HEK293 (cell line): Measurements from ENCODE around the gene MKRN1.

Experiments used
- BCL11A ChIP-seq: fragments of 450-650 bp; formaldehyde crosslinking; IDR thresholded peaks from 2 replicates; pipeline ENCODE4 v1.5.1; 2016; ENCODE audit warnings: low read depth, missing biosample characterization, missing genetic modification characterization
- YY1 ChIP-seq: fragments of 450-650 bp; formaldehyde crosslinking; IDR thresholded peaks from 2 replicates; pipeline ENCODE4 v1.5.1; 2018; ENCODE audit warnings: missing biosample characterization, missing genetic modification characterization
- ZFP41 ChIP-seq: fragments of 450-650 bp; formaldehyde crosslinking; IDR thresholded peaks from 2 replicates; pipeline ENCODE4 v1.5.1; 2016; ENCODE audit warnings: missing biosample characterization, missing genetic modification characterization, borderline replicate concordance
- ZNF169 ChIP-seq: fragments of 450-650 bp; formaldehyde crosslinking; IDR thresholded peaks from 2 replicates; pipeline ENCODE4 v1.5.1; 2016; ENCODE audit warnings: missing biosample characterization, missing genetic modification characterization
- ZNF350 ChIP-seq: fragments of 450-650 bp; formaldehyde crosslinking; IDR thresholded peaks from 2 replicates; pipeline ENCODE4 v1.5.0; 2017; ENCODE audit warnings: missing biosample characterization, mild to moderate bottlenecking, missing genetic modification characterization
- ZNF404 ChIP-seq: fragments of 450-650 bp; formaldehyde crosslinking; IDR thresholded peaks from 2 replicates; pipeline ENCODE4 v1.5.1; 2017; ENCODE audit warnings: missing biosample characterization, missing genetic modification characterization
- ZNF549 ChIP-seq: fragments of 450-650 bp; IDR thresholded peaks from 2 replicates; pipeline ENCODE4 v1.5.1; 2018; ENCODE audit warnings: missing biosample characterization, missing genetic modification characterization, mild to moderate bottlenecking, inconsistent platforms, moderate library complexity
- ZNF558 ChIP-seq: fragments of 450-650 bp; formaldehyde crosslinking; IDR thresholded peaks from 2 replicates; pipeline ENCODE4 v1.5.1; 2016; ENCODE audit warnings: missing biosample characterization, missing genetic modification characterization
- ZNF623 ChIP-seq: fragments of 450-650 bp; formaldehyde crosslinking; IDR thresholded peaks from 2 replicates; pipeline ENCODE4 v1.5.1; 2016; ENCODE audit warnings: missing biosample characterization, missing genetic modification characterization
- ZNF76 ChIP-seq: fragments of 450-650 bp; formaldehyde crosslinking; IDR thresholded peaks from 2 replicates; pipeline ENCODE4; 2016; ENCODE audit warnings: low read depth, missing biosample characterization, missing genetic modification characterization, borderline replicate concordance
- TF ChIP-seq, protein P1 (sequence below): fragments of 450-650 bp; formaldehyde crosslinking; IDR thresholded peaks from 2 replicates; pipeline ENCODE4 v1.5.1; 2016; ENCODE audit warnings: missing biosample characterization, missing genetic modification characterization
- TF ChIP-seq, protein P2 (sequence below): fragments of 450-650 bp; formaldehyde crosslinking; IDR thresholded peaks from 2 replicates; pipeline ENCODE4 v1.5.1; 2016; ENCODE audit warnings: missing biosample characterization, missing genetic modification characterization

GRCh38 chr7:140479062-140479738 lies at the start of gene MKRN1:
- TF ChIP-seq BCL11A (no peak), ZNF549 (tag by site-specific recombination) (no peak), ZNF76 (peak; percentile 44; the same call in 1 of the 2 replicates), ZNF558 (no peak), ZNF404 (tag by site-specific recombination) (no peak), ZNF169 (tag by site-specific recombination) (no peak), ZFP41 (no peak), ZNF623 (tag by site-specific recombination) (no peak), YY1 (tag by site-specific recombination) (peak; percentile 91), ZNF350 (tag by site-specific recombination) (no peak)
- TF ChIP-seq, protein P1, sequence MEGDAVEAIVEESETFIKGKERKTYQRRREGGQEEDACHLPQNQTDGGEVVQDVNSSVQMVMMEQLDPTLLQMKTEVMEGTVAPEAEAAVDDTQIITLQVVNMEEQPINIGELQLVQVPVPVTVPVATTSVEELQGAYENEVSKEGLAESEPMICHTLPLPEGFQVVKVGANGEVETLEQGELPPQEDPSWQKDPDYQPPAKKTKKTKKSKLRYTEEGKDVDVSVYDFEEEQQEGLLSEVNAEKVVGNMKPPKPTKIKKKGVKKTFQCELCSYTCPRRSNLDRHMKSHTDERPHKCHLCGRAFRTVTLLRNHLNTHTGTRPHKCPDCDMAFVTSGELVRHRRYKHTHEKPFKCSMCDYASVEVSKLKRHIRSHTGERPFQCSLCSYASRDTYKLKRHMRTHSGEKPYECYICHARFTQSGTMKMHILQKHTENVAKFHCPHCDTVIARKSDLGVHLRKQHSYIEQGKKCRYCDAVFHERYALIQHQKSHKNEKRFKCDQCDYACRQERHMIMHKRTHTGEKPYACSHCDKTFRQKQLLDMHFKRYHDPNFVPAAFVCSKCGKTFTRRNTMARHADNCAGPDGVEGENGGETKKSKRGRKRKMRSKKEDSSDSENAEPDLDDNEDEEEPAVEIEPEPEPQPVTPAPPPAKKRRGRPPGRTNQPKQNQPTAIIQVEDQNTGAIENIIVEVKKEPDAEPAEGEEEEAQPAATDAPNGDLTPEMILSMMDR (tag by site-specific recombination), result no peak
- TF ChIP-seq, protein P2, sequence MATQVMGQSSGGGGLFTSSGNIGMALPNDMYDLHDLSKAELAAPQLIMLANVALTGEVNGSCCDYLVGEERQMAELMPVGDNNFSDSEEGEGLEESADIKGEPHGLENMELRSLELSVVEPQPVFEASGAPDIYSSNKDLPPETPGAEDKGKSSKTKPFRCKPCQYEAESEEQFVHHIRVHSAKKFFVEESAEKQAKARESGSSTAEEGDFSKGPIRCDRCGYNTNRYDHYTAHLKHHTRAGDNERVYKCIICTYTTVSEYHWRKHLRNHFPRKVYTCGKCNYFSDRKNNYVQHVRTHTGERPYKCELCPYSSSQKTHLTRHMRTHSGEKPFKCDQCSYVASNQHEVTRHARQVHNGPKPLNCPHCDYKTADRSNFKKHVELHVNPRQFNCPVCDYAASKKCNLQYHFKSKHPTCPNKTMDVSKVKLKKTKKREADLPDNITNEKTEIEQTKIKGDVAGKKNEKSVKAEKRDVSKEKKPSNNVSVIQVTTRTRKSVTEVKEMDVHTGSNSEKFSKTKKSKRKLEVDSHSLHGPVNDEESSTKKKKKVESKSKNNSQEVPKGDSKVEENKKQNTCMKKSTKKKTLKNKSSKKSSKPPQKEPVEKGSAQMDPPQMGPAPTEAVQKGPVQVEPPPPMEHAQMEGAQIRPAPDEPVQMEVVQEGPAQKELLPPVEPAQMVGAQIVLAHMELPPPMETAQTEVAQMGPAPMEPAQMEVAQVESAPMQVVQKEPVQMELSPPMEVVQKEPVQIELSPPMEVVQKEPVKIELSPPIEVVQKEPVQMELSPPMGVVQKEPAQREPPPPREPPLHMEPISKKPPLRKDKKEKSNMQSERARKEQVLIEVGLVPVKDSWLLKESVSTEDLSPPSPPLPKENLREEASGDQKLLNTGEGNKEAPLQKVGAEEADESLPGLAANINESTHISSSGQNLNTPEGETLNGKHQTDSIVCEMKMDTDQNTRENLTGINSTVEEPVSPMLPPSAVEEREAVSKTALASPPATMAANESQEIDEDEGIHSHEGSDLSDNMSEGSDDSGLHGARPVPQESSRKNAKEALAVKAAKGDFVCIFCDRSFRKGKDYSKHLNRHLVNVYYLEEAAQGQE, result no peak; the same call in 1 of the 2 replicates
